ENCODE measurements around the gene MYH9.

GRCh38 chr22:36336246-36337182 is 51.3 kb downstream of the MYH9 start:
- no peak for TF ChIP-seq POLR2A (IDR thresholded peaks at IDR 0.05)
- no peak for TF ChIP-seq CTCF (IDR thresholded peaks at IDR 0.05)

All from Peyer's patch (tissue), 4 donors.